ENCODE results near the gene CELA1. TPM values are rescaled to one million over a fixed set of nuclear protein-coding genes. Genes with fewer than 3 reads are reported as not detected.

The CELA1 gene
- total RNA-seq: not detected

DNA sequence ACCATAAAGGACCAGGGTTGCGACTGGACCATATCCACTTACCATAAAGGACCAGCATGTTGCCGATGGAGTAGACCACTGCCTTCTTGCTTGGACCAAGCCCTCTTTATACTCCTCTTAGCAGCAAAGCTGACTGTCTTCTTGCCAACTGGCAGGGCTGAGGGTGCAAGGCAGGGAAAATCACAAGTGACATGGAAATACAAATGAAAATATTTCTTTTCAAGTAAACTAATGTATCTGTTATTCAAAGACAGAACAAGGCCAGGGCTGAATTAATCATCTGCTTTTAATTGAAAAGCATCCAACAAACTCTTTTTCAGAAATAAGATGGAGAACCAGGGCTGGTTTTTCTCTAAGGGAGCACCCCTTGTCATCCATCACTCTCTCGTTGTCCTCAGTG lies at the start of gene CELA1:
CELA1 (minus strand) TSS at position 99 of the 400 bp plus-strand sequence; CDS start at position 58, 41 bp downstream.
- Mint-ChIP-seq H3K36me3 (no peaks in the 10 kb centered on the region), H3K27me3 (no peaks in the 10 kb centered on the region), H3K9me3 (no peaks in the 10 kb centered on the region), H3K27ac (peak within 1 kb of the TSS; percentile 69), H3K4me1 (peaks cover 15% of the 10 kb centered on the region), H3K4me3 (no peak within 1 kb of the TSS)
- DNase-seq: no peak

GRCh38 chr12:51395283-51396230 lies 49.1 kb upstream of the CELA1 start:
- peak; percentile 54 for DNase-seq
- Mint-ChIP-seq H3K4me1 (peaks cover 46% of the 10 kb centered on the region), H3K27me3 (no peaks in the 10 kb centered on the region)

GRCh38 chr12:51393676-51394545 lies 47.4 kb upstream of the CELA1 start:
- Mint-ChIP-seq H3K27me3 (no peaks in the 10 kb centered on the region), H3K9me3 (no peaks in the 10 kb centered on the region), H3K4me1 (peaks cover 60% of the 10 kb centered on the region), H3K27ac (peak overlapping the region; percentile 85), H3K4me3 (peak overlapping the region; percentile 69), H3K36me3 (peaks cover 5% of the 10 kb centered on the region)
- DNase-seq: peak; percentile 57

More at GRCh38 chr12:51395283-51396230, 49.1 kb upstream of the CELA1 start:
- Mint-ChIP-seq H3K9me3 (no peaks in the 10 kb centered on the region), H3K4me3 (peak overlapping the region; percentile 70), H3K36me3 (peaks cover 2% of the 10 kb centered on the region), H3K27ac (peak overlapping the region; percentile 82)

DNA sequence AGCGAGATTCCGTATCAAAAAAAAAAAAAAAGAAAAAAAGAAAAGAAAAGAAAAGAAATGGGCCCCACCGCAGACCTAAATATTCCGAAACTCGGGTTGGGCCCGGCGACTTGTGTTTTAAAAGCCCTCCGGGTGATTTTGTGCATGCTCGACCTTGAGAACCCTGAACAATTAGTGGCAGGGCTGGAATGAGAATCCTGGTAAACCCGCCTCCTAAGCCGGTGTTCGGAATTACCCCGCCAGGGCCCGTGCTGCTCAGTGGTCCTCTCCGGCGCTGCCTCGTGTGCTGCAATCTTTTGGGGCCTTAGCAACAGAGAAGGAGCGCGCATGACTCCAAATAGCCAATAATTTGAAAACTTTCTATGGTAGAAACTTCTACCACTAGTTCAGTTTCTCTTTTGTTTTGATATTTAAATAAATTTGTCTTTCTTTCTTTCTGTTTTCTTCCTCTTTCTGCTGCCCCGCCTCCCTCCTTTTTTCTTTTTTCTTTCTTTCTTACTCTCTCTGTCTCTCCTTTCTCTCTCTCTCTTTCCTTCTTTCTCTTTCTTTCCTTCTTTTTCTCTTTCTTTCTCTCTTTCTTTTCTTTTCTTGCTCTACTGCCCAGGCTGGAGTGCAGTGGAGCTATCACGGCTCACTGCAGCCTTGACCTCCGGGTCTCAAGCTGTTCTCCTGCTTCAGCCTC lies 46.2 kb upstream of the CELA1 start:
- H3K9me3 Mint-ChIP-seq: no peaks in the 10 kb centered on the region
- H3K27me3 Mint-ChIP-seq: no peaks in the 10 kb centered on the region
- H3K4me3 Mint-ChIP-seq: peak overlapping the region; percentile 82
- peak; percentile 59 for DNase-seq
- peaks cover 9% of the 10 kb centered on the region for H3K36me3 Mint-ChIP-seq
- peaks cover 71% of the 10 kb centered on the region for H3K4me1 Mint-ChIP-seq
- H3K27ac Mint-ChIP-seq: peak overlapping the region; percentile 76

DNA sequence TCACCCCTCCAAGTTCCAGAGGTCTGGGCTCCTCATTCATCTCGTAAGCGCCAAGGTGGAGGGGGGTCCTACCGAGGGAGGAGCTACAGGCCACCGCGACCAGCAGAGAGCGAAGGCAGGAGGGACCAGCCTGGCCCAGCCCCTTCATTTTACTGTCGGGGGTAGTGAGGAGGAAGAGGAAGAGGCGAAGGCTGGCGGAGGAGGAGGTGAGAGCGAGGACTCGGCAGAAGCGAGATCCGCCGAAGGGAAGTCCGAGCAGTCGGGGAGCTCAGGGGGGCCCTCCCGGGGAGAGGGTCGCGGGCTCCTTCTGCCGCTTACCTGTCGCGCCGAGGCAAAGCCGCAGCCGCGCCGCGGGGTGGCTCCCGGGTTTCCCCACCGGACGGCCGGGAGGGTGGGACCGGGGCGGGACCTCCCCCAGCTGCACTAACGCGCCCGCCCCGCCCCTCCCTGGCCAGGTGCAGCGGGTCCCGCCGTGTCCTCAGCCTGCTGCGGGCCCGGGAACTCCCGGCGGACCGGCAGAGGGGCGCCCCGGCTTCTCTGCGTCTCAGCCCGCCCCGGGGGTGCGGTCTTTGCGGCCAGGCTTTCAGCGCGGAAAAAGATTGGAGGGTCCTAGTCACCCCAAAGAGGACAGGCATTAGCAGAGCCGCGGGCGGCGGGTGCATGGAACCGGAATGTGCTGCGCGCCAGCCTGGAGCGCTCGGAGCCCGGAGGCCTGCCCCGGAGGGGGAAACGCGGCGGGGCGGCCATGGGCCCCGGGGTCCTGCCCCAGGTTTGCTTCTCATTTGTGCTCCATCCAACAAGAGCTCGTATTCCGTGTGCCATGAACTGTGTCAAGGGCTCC lies 45.0 kb upstream of the CELA1 start, which contains the start of gene GALNT6:
GALNT6 (minus strand) TSS at position 124 of the 841 bp plus-strand sequence. CDS start 11,625 bp downstream, outside the sequence.
- H3K4me3 Mint-ChIP-seq: peak within 1 kb of the TSS; percentile 89
- no peaks in the 10 kb centered on the region for H3K27me3 Mint-ChIP-seq
- no peaks in the 10 kb centered on the region for H3K9me3 Mint-ChIP-seq
- peak within 1 kb of the TSS; percentile 84 for H3K27ac Mint-ChIP-seq
- H3K4me1 Mint-ChIP-seq: peaks cover 77% of the 10 kb centered on the region
- peaks cover 11% of the 10 kb centered on the region for H3K36me3 Mint-ChIP-seq
- peak; percentile 78 for DNase-seq

GRCh38 chr12:51390891-51391282 lies 44.4 kb upstream of the CELA1 start:
- H3K9me3 Mint-ChIP-seq: no peaks in the 10 kb centered on the region
- peaks cover 11% of the 10 kb centered on the region for H3K36me3 Mint-ChIP-seq
- H3K27me3 Mint-ChIP-seq: no peaks in the 10 kb centered on the region
- peak; percentile 41 for DNase-seq
- peaks cover 76% of the 10 kb centered on the region for H3K4me1 Mint-ChIP-seq
- H3K27ac Mint-ChIP-seq: peak overlapping the region; percentile 84
- H3K4me3 Mint-ChIP-seq: peak overlapping the region; percentile 89

DNA sequence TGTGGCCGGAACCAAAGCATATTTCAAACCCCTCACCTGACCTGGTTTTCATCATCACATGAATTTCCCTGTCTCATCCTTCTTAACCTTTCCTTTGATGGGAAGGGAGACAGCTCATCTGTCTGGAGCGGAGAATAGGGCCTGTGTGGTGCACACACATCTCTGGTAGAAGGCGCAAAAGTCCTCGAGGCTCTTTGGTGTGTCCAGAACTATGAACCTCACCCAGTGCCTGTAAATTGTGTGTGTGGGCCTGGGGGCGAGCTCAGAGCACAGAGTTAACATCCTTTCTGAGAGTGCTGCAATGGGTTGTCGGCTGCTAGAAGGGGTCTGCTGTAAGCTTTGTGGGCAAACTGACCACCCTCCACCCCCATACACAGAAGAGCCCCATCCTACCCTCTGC lies 44.0 kb upstream of the CELA1 start:
- H3K4me1 Mint-ChIP-seq: peaks cover 72% of the 10 kb centered on the region
- H3K36me3 Mint-ChIP-seq: peaks cover 13% of the 10 kb centered on the region
- no peaks in the 10 kb centered on the region for H3K27me3 Mint-ChIP-seq
- H3K9me3 Mint-ChIP-seq: no peaks in the 10 kb centered on the region
- no peak for DNase-seq
- peak overlapping the region; percentile 84 for H3K27ac Mint-ChIP-seq
- H3K4me3 Mint-ChIP-seq: peak overlapping the region; percentile 89

GRCh38 chr12:51389302-51389999 lies 43.0 kb upstream of the CELA1 start:
- DNase-seq: no peak
- Mint-ChIP-seq H3K27ac (no peak overlapping the region), H3K36me3 (peaks cover 13% of the 10 kb centered on the region), H3K9me3 (no peaks in the 10 kb centered on the region), H3K4me1 (peaks cover 62% of the 10 kb centered on the region), H3K4me3 (no peak overlapping the region), H3K27me3 (no peaks in the 10 kb centered on the region)

DNA sequence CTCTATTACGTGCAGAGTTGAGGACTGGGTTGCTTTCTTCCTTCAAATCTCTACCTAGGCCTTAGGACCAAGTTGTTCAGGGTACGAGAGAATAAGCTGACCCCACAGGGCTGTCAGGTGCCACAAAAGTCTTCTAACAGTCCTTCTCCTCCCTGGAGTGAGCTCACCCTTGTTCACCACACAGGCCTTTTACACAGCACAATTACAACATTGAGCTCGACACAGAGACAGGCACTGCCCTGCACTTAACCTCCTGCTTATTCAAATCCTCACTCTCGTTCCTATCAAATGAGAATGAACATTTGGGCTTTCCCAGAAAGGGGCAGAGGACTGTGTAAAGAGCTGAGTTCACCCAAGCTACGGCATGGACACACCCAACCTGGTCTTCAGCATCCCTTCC lies 42.4 kb upstream of the CELA1 start:
- peaks cover 16% of the 10 kb centered on the region for H3K36me3 Mint-ChIP-seq
- no peak for DNase-seq
- no peaks in the 10 kb centered on the region for H3K27me3 Mint-ChIP-seq
- no peak overlapping the region for H3K4me3 Mint-ChIP-seq
- H3K4me1 Mint-ChIP-seq: peaks cover 61% of the 10 kb centered on the region
- no peaks in the 10 kb centered on the region for H3K9me3 Mint-ChIP-seq
- no peak overlapping the region for H3K27ac Mint-ChIP-seq

DNA sequence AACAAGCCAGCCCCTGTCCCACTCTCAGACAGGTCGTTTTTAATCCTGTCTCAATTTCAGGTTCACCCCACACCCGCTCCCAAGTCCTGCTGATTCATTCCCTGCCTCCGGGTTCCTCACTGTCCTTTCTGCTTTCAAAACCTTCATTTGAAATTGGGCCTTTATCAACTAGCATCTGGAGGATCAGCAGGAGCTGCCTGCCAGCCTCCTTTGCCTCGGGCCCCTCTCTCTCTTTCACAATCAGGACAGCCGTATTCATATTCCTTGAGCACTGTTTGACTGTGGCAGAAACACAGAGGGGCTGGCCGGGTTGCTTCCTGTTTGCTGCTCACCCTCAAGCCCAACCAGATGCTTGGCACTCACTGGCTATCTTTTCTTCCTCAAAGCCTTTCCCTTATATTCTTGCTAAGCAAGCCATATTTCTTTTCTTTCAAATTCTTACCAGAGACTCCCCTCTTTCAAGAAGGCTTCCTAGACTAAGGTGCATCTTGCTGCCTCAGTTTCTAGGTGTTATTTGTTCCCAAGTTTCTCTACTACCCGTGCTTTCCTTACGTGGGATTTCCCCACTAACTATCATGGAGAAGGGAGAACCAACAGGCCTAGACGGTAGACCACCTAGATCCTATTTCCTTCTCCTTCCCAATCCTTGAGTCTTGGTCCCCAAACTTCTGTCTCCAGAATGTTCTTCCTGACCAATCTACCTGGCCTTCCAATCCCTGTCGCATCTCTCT lies 41.8 kb upstream of the CELA1 start:
- H3K4me1 Mint-ChIP-seq: peaks cover 61% of the 10 kb centered on the region
- H3K9me3 Mint-ChIP-seq: no peaks in the 10 kb centered on the region
- no peak for DNase-seq
- H3K27me3 Mint-ChIP-seq: no peaks in the 10 kb centered on the region
- no peak overlapping the region for H3K4me3 Mint-ChIP-seq
- peaks cover 19% of the 10 kb centered on the region for H3K36me3 Mint-ChIP-seq
- H3K27ac Mint-ChIP-seq: no peak overlapping the region

- Mint-ChIP-seq H3K9me3 (no peaks in the 10 kb centered on the region), H3K27me3 (no peaks in the 10 kb centered on the region), H3K36me3 (peaks cover 32% of the 10 kb centered on the region), H3K27ac (no peak overlapping the region), H3K4me3 (no peak overlapping the region), H3K4me1 (peaks cover 66% of the 10 kb centered on the region)
- no peak for DNase-seq
Measured at GRCh38 chr12:51386351-51386750, 39.9 kb upstream of the CELA1 start.

DNA sequence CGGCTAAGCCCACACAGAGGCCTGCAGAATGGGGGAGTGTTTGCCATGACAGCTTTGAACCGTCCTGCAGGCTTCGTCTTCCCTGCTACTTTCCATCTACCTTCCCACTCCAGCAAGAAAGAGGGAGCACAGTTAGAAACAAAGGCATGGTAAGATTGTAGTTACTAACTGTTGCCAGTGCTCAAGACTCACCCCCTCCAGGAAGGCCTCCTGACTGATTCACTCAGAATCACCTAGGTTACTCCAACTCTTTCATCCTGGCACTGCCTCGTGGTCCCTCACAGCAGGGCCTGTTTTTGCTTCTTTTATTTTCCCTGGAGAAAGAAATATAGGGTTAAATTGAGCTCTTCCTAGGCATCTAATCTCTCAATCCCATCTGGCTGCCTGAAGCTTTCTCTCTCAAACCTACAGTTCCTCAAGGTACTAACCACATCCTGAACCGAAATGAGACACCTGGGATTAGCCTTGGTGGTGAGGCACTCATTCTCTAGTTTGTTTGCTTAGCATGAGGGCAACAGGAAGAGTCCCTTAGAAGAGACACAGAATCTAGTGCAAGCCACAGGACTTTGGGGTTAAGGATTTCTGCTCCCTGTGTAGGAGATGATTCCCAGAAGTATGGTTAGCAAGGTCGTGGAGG lies 36.9 kb upstream of the CELA1 start:
- H3K4me1 Mint-ChIP-seq: peaks cover 44% of the 10 kb centered on the region
- DNase-seq: no peak
- peak overlapping the region; percentile 28 for H3K27ac Mint-ChIP-seq
- H3K27me3 Mint-ChIP-seq: no peaks in the 10 kb centered on the region
- no peaks in the 10 kb centered on the region for H3K9me3 Mint-ChIP-seq
- H3K36me3 Mint-ChIP-seq: peaks cover 44% of the 10 kb centered on the region
- H3K4me3 Mint-ChIP-seq: no peak overlapping the region
